ENCODE results near the gene SH3BP1.
"Not testable (repeated sequence)": the region's sequence is repeated elsewhere in the genome, so short reads cannot be mapped to it uniquely, and the experiment has no call there.

Gene SH3BP1

DNA sequence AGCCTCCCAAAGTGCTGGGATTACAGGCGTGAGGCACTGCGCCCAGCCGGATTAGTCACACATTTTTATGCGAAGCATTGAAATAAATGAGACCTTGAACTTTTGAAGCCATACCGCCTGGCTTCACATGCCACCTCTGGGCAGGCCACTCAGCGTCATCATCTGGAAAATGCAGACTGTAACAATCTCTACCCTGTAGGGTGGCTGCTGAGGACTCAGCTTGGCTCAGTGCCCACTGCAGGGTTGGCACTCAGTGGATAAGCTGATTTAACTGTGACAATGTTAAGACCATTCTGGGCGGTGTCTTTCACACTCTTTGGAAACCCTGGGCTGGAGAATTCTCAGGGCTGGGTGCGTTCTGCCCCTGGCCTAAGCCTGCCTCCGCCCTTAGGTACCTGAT is 8.5 kb downstream of the SH3BP1 start:
- TF ChIP-seq, protein P1, sequence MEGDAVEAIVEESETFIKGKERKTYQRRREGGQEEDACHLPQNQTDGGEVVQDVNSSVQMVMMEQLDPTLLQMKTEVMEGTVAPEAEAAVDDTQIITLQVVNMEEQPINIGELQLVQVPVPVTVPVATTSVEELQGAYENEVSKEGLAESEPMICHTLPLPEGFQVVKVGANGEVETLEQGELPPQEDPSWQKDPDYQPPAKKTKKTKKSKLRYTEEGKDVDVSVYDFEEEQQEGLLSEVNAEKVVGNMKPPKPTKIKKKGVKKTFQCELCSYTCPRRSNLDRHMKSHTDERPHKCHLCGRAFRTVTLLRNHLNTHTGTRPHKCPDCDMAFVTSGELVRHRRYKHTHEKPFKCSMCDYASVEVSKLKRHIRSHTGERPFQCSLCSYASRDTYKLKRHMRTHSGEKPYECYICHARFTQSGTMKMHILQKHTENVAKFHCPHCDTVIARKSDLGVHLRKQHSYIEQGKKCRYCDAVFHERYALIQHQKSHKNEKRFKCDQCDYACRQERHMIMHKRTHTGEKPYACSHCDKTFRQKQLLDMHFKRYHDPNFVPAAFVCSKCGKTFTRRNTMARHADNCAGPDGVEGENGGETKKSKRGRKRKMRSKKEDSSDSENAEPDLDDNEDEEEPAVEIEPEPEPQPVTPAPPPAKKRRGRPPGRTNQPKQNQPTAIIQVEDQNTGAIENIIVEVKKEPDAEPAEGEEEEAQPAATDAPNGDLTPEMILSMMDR (IDR thresholded peaks at IDR 0.05; ENCODE audit: low read depth, low read length): no peak
- no peak for DNase-seq (ENCODE audit: extremely low read depth, low read depth)

DNA sequence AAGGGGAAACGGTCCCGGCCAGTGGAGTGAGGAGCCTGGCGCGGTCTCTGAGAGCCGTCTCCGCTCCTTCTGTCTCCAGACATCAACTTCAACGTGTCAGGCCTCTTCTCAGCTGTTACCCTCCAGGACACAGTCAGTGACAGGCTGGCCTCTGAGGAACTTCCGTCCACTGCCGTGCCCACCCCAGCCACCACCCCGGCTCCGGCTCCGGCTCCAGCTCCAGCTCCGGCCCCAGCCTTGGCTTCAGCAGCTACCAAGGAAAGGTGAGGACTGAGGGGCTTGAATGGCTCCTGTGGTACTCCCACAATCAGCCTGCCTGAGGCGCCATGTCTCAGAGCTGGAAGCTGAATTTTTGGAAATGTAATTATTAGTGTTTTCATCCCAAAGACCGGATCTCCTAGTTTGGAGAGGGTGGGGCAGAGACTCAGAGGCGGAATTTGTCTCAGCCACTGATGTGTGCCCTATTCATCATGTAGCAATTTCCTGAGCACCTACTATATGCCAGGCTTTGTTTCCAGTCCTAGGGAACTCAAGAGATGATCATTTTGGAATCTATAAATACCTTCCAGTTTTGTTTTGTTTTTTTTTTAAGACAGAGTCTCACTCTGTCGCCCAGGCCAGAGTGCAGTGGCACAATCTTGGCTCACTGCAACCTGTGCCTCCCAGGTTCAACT is 11.1 kb downstream of the SH3BP1 start:
- no peak for DNase-seq (ENCODE audit: extremely low read depth, low read depth)
- TF ChIP-seq, protein P1 (IDR thresholded peaks at IDR 0.05; ENCODE audit: low read depth, low read length): no peak

DNA sequence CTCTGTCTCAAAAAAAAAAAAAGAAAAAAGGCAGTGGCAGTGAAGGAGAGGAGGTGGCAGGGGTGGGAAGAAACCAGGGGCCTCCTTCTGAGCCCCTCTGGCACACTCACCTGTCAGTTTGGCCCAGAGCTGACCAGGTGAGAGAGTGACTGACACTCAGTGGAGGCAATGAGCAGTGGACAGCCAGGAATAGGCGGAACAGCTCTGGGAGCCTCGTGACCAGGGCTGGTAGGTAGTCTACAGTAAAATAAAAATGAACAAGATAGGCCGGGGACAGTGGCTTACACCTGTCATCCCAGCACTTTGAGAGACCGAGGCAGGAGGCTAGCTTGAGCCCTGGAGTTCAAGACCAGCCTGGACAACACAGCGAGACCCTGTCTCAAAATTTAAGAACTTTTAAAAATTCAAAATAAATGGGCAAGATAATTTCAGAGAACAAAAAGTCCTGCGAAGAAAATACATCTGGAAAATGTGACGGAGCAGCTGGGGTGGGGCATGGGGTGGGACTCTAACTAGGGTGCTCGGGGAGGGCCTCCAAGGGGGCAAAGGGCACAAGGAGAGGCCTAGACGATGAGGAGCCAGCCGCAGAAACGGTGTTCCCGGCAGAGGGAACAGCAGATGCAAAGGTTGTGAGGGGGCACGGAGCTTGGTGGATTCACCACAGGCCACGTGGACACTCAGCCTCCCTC is 15.2 kb downstream of the SH3BP1 start:
- TF ChIP-seq, protein P1 (IDR thresholded peaks at IDR 0.05; ENCODE audit: low read depth, low read length): no peak
- DNase-seq (ENCODE audit: extremely low read depth, low read depth): no peak

DNA sequence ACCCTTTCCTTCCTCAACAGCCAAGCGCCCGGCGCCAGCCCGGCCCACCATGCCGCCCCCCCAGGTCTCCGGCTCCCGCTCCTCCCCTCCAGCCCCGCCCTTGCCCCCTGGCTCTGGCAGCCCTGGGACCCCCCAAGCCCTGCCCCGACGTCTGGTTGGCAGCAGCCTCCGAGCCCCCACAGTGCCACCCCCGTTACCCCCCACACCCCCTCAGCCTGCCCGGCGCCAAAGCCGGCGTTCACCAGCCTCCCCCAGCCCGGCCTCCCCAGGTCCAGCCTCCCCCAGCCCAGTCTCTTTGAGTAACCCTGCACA is 15.7 kb downstream of the SH3BP1 start:
- TF ChIP-seq, protein P1 (IDR thresholded peaks at IDR 0.05; ENCODE audit: low read depth, low read length): no peak
- DNase-seq (ENCODE audit: extremely low read depth, low read depth): no peak

DNA sequence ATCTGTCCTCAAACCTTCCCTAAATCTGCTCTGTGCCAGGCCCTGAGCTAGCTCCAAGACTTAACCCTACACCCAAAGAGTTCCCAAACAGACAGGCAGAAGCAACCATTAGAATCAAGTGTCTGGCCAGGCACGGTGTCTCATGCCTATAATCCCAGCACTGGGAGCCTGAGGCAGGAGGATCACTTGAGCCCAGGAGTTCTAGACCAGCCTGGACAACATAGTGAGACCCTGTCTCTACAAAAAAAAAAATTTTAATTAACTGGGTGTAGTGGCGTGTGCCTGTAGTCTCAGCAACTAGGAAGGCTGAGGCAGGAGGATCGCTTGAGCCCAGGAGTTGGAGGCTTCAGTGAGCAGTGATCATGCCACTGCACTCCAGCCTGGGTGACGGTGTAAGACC is 17.1 kb downstream of the SH3BP1 start:
- DNase-seq (ENCODE audit: extremely low read depth, low read depth): not testable (repeated sequence)

DNA sequence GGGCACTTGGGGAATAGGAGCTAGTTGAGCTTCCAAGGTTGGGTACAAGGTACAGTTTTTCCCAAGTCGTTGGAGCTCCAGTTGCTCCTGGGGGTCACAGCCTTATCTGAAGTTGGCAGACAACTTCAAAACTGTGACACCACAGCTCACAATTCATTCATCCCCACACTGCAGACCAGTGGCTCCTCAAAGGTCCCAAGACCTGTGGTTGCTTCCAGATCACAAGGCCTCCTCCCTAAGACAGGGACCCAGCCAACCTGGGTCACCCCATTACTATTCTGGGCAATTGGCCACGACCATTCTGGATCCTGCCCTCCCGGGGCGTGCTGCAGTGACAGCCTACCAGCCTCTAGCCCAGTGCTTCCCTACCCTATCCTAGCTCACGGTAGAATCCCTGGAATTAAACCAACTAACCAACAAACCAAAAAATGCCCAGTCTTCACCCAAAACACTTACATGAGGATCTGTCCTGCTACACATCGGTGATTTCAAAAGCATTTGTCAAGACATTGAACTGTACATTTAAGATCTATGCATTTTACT is 18.2 kb downstream of the SH3BP1 start:
- DNase-seq (ENCODE audit: extremely low read depth, low read depth): no peak
- TF ChIP-seq, protein P1 (IDR thresholded peaks at IDR 0.05; ENCODE audit: low read depth, low read length): no peak

DNA sequence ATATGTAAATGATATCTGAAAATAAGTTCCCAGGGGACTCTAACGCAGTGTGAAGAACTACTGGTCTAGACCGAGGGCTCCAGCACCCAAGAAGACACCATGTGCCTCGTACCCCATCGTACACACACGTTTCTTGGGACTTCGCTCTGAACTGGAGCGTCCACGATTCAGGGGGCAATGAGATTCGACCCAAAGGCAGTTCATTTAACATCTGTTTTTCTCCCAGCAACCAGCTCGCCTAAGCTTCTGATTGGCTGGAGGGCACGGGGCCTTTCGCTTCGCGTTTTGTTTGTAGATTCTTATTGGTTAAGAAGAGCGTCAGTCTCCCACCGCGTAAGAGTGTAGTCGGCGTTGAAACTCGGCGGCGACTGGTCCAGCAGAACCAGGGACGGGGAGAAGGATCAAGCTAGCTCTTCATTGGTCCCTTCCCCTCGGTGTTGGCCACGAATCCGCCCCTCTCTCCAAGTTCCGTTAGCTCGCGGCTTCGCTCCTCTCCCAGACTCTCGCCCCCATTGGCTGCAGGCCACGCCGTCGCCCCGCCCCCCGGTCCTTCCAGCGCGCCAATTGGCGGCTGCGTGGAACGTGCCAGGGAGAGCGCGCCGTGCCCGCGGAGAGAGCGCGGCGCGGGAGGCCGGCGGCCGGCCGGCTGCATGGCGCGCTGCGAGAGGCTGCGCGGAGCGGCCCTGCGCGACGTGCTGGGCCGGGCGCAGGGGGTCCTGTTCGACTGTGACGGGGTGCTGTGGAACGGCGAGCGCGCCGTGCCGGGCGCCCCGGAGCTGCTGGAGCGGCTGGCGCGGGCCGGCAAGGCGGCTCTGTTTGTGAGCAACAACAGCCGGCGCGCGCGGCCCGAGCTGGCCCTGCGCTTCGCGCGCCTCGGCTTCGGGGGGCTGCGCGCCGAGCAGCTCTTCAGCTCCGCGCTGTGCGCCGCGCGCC is 18.9 kb downstream of the SH3BP1 start, which contains the start of gene PDXP:
Gene PDXP, plus strand, starts transcription at position 591 of the 933 bp plus-strand sequence. Its CDS starts 60 bp downstream, at position 651.
- TF ChIP-seq, protein P1 (IDR thresholded peaks at IDR 0.05; ENCODE audit: low read depth, low read length): no peak

More for the DNA sequence above, 18.9 kb downstream of the SH3BP1 start, which contains the start of gene PDXP:
- DNase-seq (ENCODE audit: extremely low read depth, low read depth): peak; percentile 100

All from AG09319 (cell line).